C4-2B (cell line): Measurements from ENCODE around the gene ASXL2.
A peak's percentile ranks its signal among the peaks of the same experiment; 100 is the strongest.

Source experiments
- H3K27ac ChIP-seq: fragments of 450-650 bp; 2 replicates; pipeline ENCODE4 v1.5.1; 2017
- CTCF ChIP-seq: fragments of 450-650 bp; conservative IDR thresholded peaks from 2 replicates; pipeline ENCODE4 v1.5.1; 2017; ENCODE audit warnings: mild to moderate bottlenecking
- ZFX ChIP-seq: fragments of 450-650 bp; IDR thresholded peaks from 2 replicates; pipeline ENCODE4 v1.6.1; 2017

The ASXL2 gene

DNA sequence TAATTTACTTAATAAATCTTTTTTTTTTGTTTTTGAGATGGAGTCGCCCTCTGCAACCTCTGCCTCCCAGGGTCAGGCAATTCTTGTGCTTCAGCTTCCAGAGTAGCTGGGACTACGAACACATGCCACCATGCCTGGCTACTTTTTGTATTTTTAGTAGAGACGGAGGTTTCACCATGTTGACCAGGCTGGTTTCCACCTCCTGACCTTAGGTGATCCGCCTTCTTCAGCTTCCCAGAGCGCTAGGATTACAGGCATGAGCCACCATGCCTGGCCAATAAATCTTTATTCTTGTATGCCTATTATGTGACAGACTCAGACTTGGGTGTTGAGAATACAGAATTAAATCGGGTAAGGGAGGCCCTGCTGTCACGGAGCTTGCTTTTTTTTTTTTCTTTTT lies 16.7 kb upstream of the ASXL2 start:
- TF ChIP-seq ZFX (no peak), CTCF (no peak)
- no peak overlapping the region for H3K27ac ChIP-seq

GRCh38 chr2:25894135-25894830 lies 16.0 kb upstream of the ASXL2 start:
- H3K27ac ChIP-seq = no peak overlapping the region
- no peak for TF ChIP-seq ZFX
- no peak for TF ChIP-seq CTCF

- H3K27ac ChIP-seq = no peak overlapping the region
- TF ChIP-seq CTCF (no peak), ZFX (no peak)
These were observed 13.4 kb upstream of the ASXL2 start for GRCh38 chr2:25891672-25892071.

DNA sequence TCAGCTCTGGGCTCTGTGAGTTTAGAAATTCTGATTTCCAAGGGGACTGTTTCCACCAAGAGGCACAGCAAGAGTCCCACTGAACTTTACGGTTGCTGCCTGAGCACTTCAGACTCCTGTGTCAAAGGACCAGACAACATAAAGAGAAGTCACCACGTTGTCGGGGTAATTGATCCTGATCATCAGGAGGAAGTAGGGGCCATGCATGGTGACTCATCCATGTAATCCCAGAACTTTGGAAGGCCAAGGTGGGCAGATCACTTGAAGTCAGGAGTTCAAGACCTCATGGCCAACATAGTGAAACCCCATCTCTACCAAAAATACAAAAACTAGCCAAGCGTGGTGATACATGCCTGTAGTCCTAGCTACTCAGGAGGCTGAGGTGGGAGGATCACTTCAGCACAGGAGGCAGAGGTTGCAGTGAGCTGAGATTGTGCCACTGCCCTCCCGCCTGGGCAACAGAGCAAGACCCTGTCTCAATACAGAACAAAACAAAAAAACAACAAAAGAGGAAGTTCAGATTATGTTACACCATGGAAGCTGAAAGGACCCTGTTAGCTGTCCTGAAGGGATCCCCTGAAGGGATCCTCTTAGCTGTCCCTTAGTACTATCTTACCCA lies 9.4 kb upstream of the ASXL2 start:
- no peak overlapping the region for H3K27ac ChIP-seq
- TF ChIP-seq CTCF (no peak), ZFX (no peak)

- no peak overlapping the region for H3K27ac ChIP-seq
- TF ChIP-seq CTCF = no peak
- TF ChIP-seq ZFX = no peak
These were observed 7.6 kb upstream of the ASXL2 start for GRCh38 chr2:25885933-25886332.

- no peak for TF ChIP-seq CTCF
- TF ChIP-seq ZFX = no peak
- H3K27ac ChIP-seq = no peak overlapping the region
These were observed 3.5 kb upstream of the ASXL2 start for GRCh38 chr2:25881764-25882163.

DNA sequence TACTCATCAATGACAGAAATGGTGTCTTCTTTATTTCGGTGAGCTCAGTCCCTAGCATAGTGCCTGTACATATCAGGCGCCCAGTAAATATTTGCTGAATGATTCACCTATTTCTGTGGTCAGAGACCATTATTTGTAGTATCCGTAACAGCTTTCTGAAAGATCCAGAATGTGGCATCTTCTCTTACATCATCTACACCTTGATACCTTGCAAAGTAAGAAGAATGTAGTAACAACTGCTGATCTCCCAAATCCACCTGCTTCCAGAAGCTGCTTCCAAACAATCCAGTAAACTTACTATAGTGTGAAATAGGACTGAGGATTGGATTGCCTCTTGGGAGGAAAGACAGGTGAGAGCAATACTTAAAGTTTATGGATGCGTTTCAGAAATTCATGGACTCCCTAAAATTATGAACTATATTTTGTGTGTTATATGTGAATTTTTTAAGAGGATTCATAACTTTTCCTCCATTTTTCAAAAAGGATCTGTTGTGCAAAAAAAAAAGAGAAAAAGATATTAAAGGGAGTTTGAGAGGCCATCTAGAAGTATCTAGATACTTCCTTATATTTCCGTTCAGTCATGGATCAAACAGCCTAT lies 945 bp upstream of the ASXL2 start:
- H3K27ac ChIP-seq = peak overlapping the region; percentile 81
- TF ChIP-seq CTCF (no peak), ZFX (no peak)
